HepG2 (cell line): Measurements from ENCODE around the gene MSRB2. TPM values are rescaled to one million over a fixed set of nuclear protein-coding genes. Genes with fewer than 3 reads are reported as not detected.

Source experiments
- CBX2 ChIP-seq, 2 experiments: fragments of 200-600 bp in 1 of 2; sonication (generic); formaldehyde crosslinking in 1 of 2; IDR thresholded peaks; 2 replicates each; pipeline versions ENCODE4 v1.7.0 to v1.8.1; 2018 to 2022; ENCODE audit warnings: low read depth in 2 of 2, low read length in 1 of 2, mild to moderate bottlenecking in 1 of 2, missing genetic modification reagents in 1 of 2
- ERF ChIP-seq: IDR thresholded peaks from 2 replicates; pipeline ENCODE4 v1.6.1; 2018; ENCODE audit warnings: missing biosample characterization, missing genetic modification reagents
- ETV6 ChIP-seq: sonication (generic); formaldehyde crosslinking; conservative IDR thresholded peaks from 2 replicates; pipeline ENCODE4 v1.4.0; 2020; ENCODE audit warnings: missing genetic modification reagents
- GLMP ChIP-seq: sonication (generic); formaldehyde crosslinking; IDR thresholded peaks from 2 replicates; pipeline ENCODE4 v1.9.0; 2021; ENCODE audit warnings: missing genetic modification reagents, mild to moderate bottlenecking, borderline replicate concordance
- GRHL1 ChIP-seq: sonication (generic); formaldehyde crosslinking; conservative IDR thresholded peaks from 2 replicates; pipeline ENCODE4 v1.8.0; 2022; ENCODE audit warnings: missing genetic modification reagents
- HNF4A ChIP-seq: sonication (generic); formaldehyde crosslinking; IDR thresholded peaks from 2 replicates; pipeline ENCODE4 v1.4.0; 2020; ENCODE audit warnings: missing genetic modification reagents
- HNF4G ChIP-seq, 2 experiments: sonication (generic) in 1 of 2; formaldehyde crosslinking in 1 of 2; IDR thresholded peaks; 2 replicates each; pipeline versions ENCODE4 v1.4.0 to v1.6.1; 2011 to 2020; ENCODE audit warnings: borderline replicate concordance in 2 of 2, low read depth in 2 of 2, mild to moderate bottlenecking in 2 of 2, low read length in 1 of 2, missing genetic modification reagents in 1 of 2, moderate library complexity in 1 of 2
- HOXA7 ChIP-seq: sonication (generic); formaldehyde crosslinking; IDR thresholded peaks from 2 replicates; pipeline ENCODE4 v1.8.1; 2022; ENCODE audit warnings: mild to moderate bottlenecking, missing genetic modification reagents, moderate library complexity
- MYC ChIP-seq: sonication (generic); formaldehyde crosslinking; IDR thresholded peaks from 2 replicates; pipeline ENCODE4 v1.9.0; 2021; ENCODE audit warnings: missing genetic modification reagents, borderline replicate concordance
- NCOA1 ChIP-seq: sonication (generic); formaldehyde crosslinking; IDR thresholded peaks from 2 replicates; pipeline ENCODE4 v1.9.0; 2021; ENCODE audit warnings: missing genetic modification reagents
- NFYB ChIP-seq: sonication (generic); formaldehyde crosslinking; IDR thresholded peaks from 2 replicates; pipeline ENCODE4 v1.4.0; 2020; ENCODE audit warnings: missing genetic modification reagents
- POLR2A ChIP-seq, 2 experiments: IDR thresholded peaks; 2 replicates each; pipeline ENCODE4 v1.6.1; 2011; ENCODE audit warnings: low read depth in 2 of 2, low read length in 2 of 2, mild to moderate bottlenecking in 1 of 2, moderate library complexity in 1 of 2; ENCODE audit not compliant: insufficient read depth in 1 of 2
- POLR2G ChIP-seq: fragments of 200-400 bp; formaldehyde crosslinking; IDR thresholded peaks from 2 replicates; pipeline ENCODE4 v1.6.1; 2018; ENCODE audit warnings: mild to moderate bottlenecking, low read depth, low read length, moderate library complexity
- RAD21 ChIP-seq: fragments of 450-650 bp; formaldehyde crosslinking; IDR thresholded peaks from 2 replicates; pipeline ENCODE4 v1.5.0; 2020; ENCODE audit warnings: mild to moderate bottlenecking
- SNRNP70 ChIP-seq: fragments of 200-400 bp; formaldehyde crosslinking; IDR thresholded peaks from 2 replicates; pipeline ENCODE4 v1.6.1; 2017; ENCODE audit warnings: mild to moderate bottlenecking, low read depth, low read length, moderate library complexity
- SP1 ChIP-seq, 2 experiments: fragments of 450-650 bp in 1 of 2; sonication (generic) in 1 of 2; formaldehyde crosslinking in 1 of 2; IDR thresholded peaks; 2 replicates each; pipeline versions ENCODE4 v1.4.0 to v1.6.1; 2016 to 2020; ENCODE audit warnings: missing genetic modification reagents in 1 of 2
- ZFY ChIP-seq: sonication (generic); formaldehyde crosslinking; IDR thresholded peaks from 2 replicates; pipeline ENCODE4 v1.4.0; 2020; ENCODE audit warnings: missing genetic modification reagents
- ZNF451 ChIP-seq: sonication (generic); formaldehyde crosslinking; IDR thresholded peaks from 2 replicates; pipeline ENCODE4 v1.5.0; 2020; ENCODE audit warnings: mild to moderate bottlenecking, missing genetic modification reagents
- ZNF512B ChIP-seq: sonication (generic); formaldehyde crosslinking; IDR thresholded peaks from 2 replicates; pipeline ENCODE4 v1.5.1; 2020; ENCODE audit warnings: missing genetic modification reagents, mild to moderate bottlenecking, borderline replicate concordance
- ZNF780A ChIP-seq: sonication (generic); formaldehyde crosslinking; IDR thresholded peaks from 2 replicates; pipeline ENCODE4 v1.8.0; 2022; ENCODE audit warnings: mild to moderate bottlenecking, missing genetic modification reagents, moderate library complexity
- ZNF850 ChIP-seq: sonication (generic); formaldehyde crosslinking; conservative IDR thresholded peaks from 2 replicates; pipeline ENCODE4 v1.9.0; 2021; ENCODE audit warnings: mild to moderate bottlenecking, missing genetic modification reagents
- ZNF878 ChIP-seq: sonication (generic); formaldehyde crosslinking; IDR thresholded peaks from 2 replicates; pipeline ENCODE4 v1.8.1; 2023; ENCODE audit warnings: mild to moderate bottlenecking, missing genetic modification reagents, moderate library complexity
- ZSCAN25 ChIP-seq: sonication (generic); formaldehyde crosslinking; IDR thresholded peaks from 2 replicates; pipeline ENCODE4 v1.8.0; 2022; ENCODE audit warnings: mild to moderate bottlenecking, missing genetic modification reagents
- ZSCAN30 ChIP-seq: sonication (generic); formaldehyde crosslinking; IDR thresholded peaks from 2 replicates; pipeline ENCODE4 v1.5.0; 2020; ENCODE audit warnings: mild to moderate bottlenecking, missing genetic modification reagents
- polyA plus RNA-seq, 8 experiments: library from polyadenylated mRNA; depleted of rRNA in 3 of 8; stranded (reverse) in 7 of 8; unstranded in 1 of 8; fragments of >200 nt; fragmentation: Illumina TruSeq in 4 of 8; extraction: Trizol in 4 of 8; gene quantifications; 2 replicates each; pipeline versions ENCODE4 v1.2.1 to v1.2.3, GENCODE V29; 2011 to 2016; ENCODE audit warnings: low read depth in 4 of 8, missing spikeins in 1 of 8, mixed read lengths in 1 of 8; ENCODE audit not compliant: insufficient read depth in 1 of 8
- total RNA-seq, 5 experiments: library from RNA; depleted of rRNA; stranded (reverse); fragments of >200 nt; fragmentation: Illumina TruSeq; extraction: Trizol; gene quantifications; 2 replicates each; pipeline ENCODE4 v1.2.3, GENCODE V29; 2016; ENCODE audit warnings: low read depth in 1 of 5

MSRB2 gene
- total and polyA plus RNA-seq, 2 of the 13 experiments (the other 11 are each of a cell fraction or from before 2014, with no cell fraction given), result 8.3 to 22.1 TPM

GRCh38 chr10:23095404-23095965 is at the start of gene MSRB2 (continued):
- TF ChIP-seq GRHL1 (CRISPR knock-in tag), result no peak
- peak; percentile 90 for TF ChIP-seq ZFY
- peak; percentile 35; the same call in 1 of the 2 replicates for TF ChIP-seq MYC (CRISPR knock-in tag)
- TF ChIP-seq ZSCAN30, result no peak
- TF ChIP-seq ZNF878 (CRISPR knock-in tag), result no peak
- no peak for TF ChIP-seq SNRNP70
- no peak for TF ChIP-seq NFYB
- peak; percentile 81; the same call in 1 of the 2 replicates for TF ChIP-seq ETV6 (CRISPR knock-in tag)
- TF ChIP-seq NCOA1 (CRISPR knock-in tag), result no peak
- TF ChIP-seq ZNF451 (CRISPR knock-in tag), result no peak; the same call in 1 of the 2 replicates
- TF ChIP-seq ERF (CRISPR knock-in tag), result peak; percentile 60; the same call in 1 of the 2 replicates
- peak; percentile 16; the same call in 1 of the 2 replicates for TF ChIP-seq HNF4G (IDR thresholded peaks at IDR 0.05; ENCODE audit: borderline replicate concordance, low read depth, low read length)
- TF ChIP-seq HNF4G (CRISPR knock-in tag; IDR thresholded peaks at IDR 0.05; ENCODE audit: borderline replicate concordance, low read depth), result peak; percentile 57; the same call in 1 of the 2 replicates
- TF ChIP-seq ZNF780A (CRISPR knock-in tag), result no peak
- TF ChIP-seq RAD21, result peak; percentile 41; the same call in 1 of the 2 replicates
- peak; percentile 27; the same call in 1 of the 2 replicates for TF ChIP-seq HNF4A (CRISPR knock-in tag)
- no peak for TF ChIP-seq SP1 (IDR thresholded peaks at IDR 0.05)
- peak; percentile 63 for TF ChIP-seq SP1 (CRISPR knock-in tag; IDR thresholded peaks at IDR 0.05)
- no peak for TF ChIP-seq ZNF512B
- peak; percentile 90 to 95 for TF ChIP-seq POLR2A (IDR thresholded peaks at IDR 0.05; ENCODE audit: insufficient read depth in 1 of 2, low read depth in 2 of 2, low read length in 2 of 2)
- TF ChIP-seq GLMP (CRISPR knock-in tag), result no peak
- peak; percentile 93 for TF ChIP-seq ZSCAN25 (CRISPR knock-in tag)
- TF ChIP-seq ZNF850 (CRISPR knock-in tag), result no peak
- TF ChIP-seq POLR2G, result peak; percentile 89
- no peak for TF ChIP-seq HOXA7 (CRISPR knock-in tag)
- no peak for TF ChIP-seq CBX2 (IDR thresholded peaks at IDR 0.05; ENCODE audit: low read depth, low read length)
- TF ChIP-seq CBX2 (CRISPR knock-in tag; IDR thresholded peaks at IDR 0.05; ENCODE audit: low read depth), result no peak
